ENCODE results near the gene NEK3.
"Not testable (repeated sequence)": the region's sequence is repeated elsewhere in the genome, so short reads cannot be mapped to it uniquely, and the experiment has no call there.

NEK3 gene

DNA sequence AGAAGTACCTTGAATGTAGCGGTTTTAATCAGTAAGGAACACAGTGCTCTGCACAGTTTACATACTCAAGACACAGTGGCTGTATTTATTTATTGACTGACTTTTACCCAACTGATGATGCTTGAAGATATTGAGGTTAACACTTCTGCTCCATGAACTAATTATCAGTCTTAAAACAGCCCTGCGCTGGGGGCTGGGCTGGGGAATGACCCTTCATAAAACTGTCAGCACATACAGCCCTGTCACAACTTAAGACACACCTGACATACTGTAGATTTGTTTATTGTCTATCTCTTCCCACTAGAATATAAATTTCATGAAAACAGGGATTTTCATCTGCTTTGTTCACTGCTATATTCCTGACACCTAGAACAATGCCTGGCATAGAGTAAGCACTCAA, 41.3 kb downstream of the NEK3 start:
- DNase-seq (ENCODE audit: low spot score) = no peak

DNA sequence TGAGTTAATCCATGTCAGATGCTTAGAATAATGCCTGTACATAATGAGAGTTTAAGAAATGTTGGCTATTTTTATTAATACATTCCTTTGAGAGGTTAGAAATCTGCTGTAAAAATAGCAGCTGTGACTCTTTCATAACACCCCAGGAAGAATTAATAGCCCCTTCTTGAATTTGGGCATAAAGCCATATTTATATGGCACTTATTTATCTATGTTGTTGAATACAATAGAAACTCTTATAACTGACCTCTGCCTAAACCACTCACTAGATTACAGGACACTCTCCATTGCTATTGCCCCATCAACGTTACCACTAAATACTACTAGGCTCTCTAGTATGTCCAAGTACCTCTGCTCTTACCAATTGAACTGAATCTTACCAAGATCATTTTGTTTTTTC, 46.8 kb downstream of the NEK3 start:
- no peak for DNase-seq (ENCODE audit: low spot score)

DNA sequence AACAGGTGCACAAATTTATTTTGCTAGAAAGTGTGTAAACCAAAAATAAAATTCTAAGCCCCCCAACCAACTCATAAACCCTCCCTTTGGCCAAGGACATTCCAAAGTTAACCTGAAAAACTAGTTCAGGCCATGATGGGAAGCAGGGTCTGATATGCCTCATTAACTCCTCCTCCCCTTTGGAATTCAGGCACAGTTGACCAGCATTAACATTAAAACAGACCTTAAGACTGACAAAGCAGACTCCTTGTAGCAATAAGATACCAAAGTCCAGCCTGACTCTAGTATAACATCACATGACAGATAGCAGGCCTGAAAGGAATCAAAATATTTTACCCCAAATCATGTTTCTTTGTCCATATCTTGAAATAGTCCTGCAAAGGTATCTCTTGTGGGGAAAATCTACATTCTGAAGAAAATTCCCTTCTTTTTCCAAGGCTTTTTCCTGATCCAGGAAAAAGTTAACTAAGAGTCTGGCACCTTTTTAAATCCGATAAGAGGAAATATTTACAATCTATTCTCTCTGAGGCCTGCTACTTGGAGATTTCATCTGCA, 50.2 kb downstream of the NEK3 start:
- no peak for DNase-seq (ENCODE audit: low spot score)

GRCh38 chr13:52105841-52106240, 53.6 kb downstream of the NEK3 start:
- DNase-seq (ENCODE audit: low spot score) = no peak

DNA sequence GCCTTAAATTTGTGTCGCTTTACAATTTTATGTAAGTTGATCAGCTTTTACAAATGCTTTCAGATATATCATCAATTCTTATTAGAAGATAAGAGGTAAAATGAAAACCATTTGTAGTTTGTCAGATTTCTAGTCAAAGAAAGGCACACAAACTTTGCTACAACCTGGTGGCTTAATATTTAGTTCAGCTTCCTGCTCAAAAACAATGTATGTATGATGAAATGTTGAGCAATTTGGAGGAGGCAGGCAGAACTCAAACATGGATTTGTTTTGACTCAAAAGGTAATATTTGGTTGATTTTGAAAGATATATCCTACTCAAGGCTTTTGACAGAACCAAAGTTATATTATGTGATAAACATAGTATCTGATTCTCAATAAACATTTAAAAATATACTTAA, 54.8 kb downstream of the NEK3 start:
- DNase-seq (ENCODE audit: low spot score) = no peak

GRCh38 chr13:52103386-52103785, 56.0 kb downstream of the NEK3 start:
- DNase-seq (ENCODE audit: low spot score) = no peak

- DNase-seq (ENCODE audit: low spot score) = not testable (repeated sequence)
These were observed 57.0 kb downstream of the NEK3 start for GRCh38 chr13:52102423-52102822.

DNA sequence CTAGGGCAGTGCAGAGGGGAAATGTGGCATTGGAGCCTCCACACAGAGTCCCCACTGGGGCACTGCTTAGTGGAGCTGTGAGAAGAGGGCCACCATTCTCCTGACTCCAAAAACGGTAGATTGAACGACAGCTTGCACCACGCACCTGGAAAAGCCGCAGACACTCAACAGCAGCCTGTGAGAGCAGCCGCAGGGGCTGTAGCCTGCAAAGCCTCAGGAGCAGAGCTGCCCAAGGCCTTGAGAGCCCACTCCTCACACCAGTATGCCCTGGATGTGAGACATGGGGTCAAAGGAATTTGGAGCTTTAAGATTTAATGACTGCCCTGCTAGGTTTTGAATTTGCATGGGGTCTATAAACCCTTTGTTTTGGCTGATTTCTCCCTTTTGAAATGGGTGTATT, 62.2 kb downstream of the NEK3 start:
- no peak for DNase-seq (ENCODE audit: low spot score)

GRCh38 chr13:52096748-52097147, 62.6 kb downstream of the NEK3 start:
- DNase-seq (ENCODE audit: low spot score) = no peak

DNA sequence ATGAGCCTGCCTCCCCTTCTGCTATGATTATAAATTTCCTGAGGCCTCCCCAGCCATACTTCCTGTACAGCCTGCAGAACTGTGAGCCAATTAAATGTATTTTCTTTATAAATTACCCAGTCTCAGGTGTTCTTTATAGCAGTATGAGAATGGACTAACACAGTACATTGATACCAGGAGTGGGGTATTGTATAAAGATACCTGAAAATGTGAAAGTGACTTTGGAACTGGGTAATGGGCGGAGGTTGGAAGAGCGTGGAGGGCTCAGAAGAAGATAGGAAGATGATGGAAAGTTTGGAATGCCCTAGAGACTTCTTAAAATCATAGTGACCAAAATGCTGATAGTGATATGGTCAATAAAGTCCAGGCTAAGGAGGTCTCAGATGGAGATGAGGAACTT, 63.3 kb downstream of the NEK3 start:
- DNase-seq (ENCODE audit: low spot score) = no peak

DNA sequence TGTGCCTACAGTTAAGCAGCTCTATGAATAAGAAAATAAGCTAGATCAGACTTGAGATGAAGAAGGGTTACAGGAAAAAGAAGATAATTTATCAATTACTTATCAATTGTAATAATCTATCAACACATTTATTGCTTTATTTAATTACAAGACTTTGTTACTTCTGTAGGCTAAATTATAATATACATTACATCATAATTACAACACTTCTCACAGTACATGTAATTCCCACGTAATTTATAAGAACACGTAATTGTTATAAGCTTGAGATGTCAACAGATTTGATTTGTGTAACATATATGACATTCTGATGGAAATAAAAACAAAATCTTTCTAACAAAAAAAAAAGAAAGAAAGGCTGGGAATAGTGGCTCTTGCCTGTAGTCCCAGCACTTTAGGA, 67.3 kb downstream of the NEK3 start:
- no peak for DNase-seq (ENCODE audit: low spot score)

DNA sequence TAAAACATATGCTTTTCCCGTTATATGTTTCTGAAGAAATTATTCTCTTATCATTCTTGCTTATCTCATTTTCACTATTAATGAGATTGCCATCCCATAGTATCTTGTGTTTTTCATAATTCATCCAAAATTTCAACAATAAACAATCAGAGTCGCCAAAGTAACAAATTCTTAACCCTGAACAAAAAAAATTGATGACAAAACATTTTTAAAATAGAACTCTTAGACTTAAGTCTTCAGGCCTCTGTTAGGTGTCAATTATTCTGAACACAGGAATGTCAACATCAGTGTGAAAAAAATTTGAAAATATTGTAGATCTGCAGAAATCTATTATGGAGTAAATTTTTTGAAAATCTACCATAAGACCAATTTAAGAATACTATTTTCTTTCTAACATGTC, 67.9 kb downstream of the NEK3 start:
- no peak for DNase-seq (ENCODE audit: low spot score)

DNA sequence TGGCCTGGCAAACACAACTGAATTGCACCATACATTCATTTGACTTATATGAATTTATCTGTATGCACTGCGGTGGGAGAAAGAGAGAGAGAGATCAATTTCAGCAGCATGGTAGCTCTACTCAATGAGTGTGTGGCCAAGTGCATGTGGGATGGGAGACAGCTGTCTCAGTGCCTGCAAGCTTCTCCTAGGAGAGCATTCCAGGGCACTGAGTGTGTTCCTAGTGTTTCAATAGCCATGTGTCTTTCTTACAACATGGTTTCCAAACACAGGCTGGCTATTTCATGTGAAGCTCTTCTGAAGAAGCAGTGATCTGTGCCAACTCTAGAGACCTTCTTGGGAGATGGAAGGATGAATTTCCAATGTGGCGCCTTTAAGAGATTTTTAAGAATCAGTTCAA, 74.0 kb downstream of the NEK3 start:
- DNase-seq (ENCODE audit: low spot score) = peak; percentile 81

GRCh38 chr13:52084981-52085380, 74.4 kb downstream of the NEK3 start:
- DNase-seq (ENCODE audit: low spot score) = not testable (repeated sequence)

Measured in AG08395 (cell line).